GM21723 (cell line): ENCODE data around the gene EIF3D.
"Not testable (repeated sequence)": the region's sequence is repeated elsewhere in the genome, so short reads cannot be mapped to it uniquely, and the experiment has no call there.

Source experiments
- ATAC-seq: cut with Tn5 transposase; IDR thresholded peaks from one replicate; pipeline ENCODE4 v1.9.1; 2021; ENCODE audit warnings: mild to moderate bottlenecking, moderate library complexity; ENCODE audit not compliant: unreplicated experiment

EIF3D gene

GRCh38 chr22:36550701-36551495, 21.9 kb upstream of the EIF3D start:
- no peak for ATAC-seq

GRCh38 chr22:36549033-36549432, 20.1 kb upstream of the EIF3D start:
- no peak for ATAC-seq

DNA sequence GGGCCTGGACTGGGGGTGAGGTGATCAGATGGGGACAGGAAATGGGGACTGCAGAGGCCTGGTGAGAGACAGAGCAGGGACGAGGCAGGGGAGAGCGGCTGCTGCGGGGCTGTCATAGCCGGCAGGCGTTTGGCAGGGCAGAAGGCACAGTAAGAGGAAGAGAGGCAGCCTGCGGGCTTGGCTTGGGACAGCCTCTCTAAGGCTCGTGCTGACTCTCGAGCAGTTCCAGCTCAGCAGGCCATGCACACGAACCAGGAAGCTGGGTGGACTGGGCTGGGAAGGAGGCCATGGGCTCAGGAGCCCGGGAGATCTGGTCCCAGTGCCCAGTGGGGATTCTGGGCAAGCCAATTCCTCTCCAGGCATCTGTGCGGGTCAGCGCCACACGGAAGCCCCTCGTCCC, 19.6 kb upstream of the EIF3D start:
- ATAC-seq = no peak

- no peak for ATAC-seq
Observed at GRCh38 chr22:36546932-36547331, 18.0 kb upstream of the EIF3D start.

DNA sequence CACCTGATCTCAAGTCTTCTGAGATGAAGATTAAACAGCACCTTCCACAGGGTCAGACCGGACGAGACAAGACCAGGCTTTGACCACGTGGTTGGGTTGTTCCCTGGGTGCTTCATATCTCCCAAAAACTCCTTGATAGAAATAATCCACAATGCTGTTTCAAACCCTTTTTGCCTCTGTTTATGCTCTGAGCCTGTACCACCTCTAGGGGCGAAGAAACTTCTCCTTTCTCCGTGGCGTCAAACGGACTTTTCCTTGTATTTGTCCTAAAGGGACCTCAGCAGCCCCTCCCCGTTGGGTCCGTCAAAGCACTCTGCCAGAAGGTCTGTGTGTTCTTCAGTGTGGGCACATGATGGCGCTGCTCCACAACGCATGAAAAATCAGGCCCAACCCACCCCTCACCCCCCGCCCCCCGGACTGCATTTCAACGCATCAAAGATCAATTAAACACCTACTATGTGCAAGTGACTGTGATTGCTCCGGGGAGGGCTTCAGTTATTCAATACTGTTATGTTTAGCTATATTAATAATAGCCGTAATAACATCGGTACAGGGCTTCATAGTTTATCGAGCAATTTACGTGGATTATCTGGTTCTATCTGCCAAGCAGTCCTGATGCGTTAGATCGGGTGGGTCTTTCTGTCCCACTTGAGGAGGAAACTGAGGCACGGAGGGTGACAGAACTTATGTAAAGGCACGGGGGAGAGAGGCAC, 17.3 kb upstream of the EIF3D start:
- no peak for ATAC-seq

- no peak for ATAC-seq
Observed at GRCh38 chr22:36544107-36544620, 15.2 kb upstream of the EIF3D start.

GRCh38 chr22:36541831-36542411, 13.0 kb upstream of the EIF3D start:
- no peak for ATAC-seq

- no peak for ATAC-seq
Observed at GRCh38 chr22:36540867-36541642, 12.1 kb upstream of the EIF3D start.

GRCh38 chr22:36538529-36538928, 9.6 kb upstream of the EIF3D start:
- ATAC-seq = no peak

DNA sequence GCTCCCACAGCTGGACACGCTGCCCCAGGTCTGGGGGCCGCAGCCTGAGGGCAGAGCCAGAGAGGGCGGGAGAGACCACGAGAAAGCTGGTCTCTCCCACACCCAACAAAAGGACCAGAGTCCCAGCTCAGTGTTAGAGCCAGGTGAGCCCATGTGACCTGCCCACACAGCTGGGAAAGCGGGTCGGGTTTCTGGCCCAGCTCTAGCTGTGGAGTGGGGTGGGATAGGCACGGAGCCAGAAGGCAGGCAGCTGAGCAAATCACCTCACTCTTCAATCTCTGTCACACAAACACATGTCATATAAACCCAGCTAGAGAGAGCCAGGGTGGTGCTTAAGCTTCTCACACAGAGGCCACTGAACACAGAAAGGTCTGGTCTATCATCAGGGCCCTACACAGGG, 7.8 kb upstream of the EIF3D start:
- no peak for ATAC-seq

DNA sequence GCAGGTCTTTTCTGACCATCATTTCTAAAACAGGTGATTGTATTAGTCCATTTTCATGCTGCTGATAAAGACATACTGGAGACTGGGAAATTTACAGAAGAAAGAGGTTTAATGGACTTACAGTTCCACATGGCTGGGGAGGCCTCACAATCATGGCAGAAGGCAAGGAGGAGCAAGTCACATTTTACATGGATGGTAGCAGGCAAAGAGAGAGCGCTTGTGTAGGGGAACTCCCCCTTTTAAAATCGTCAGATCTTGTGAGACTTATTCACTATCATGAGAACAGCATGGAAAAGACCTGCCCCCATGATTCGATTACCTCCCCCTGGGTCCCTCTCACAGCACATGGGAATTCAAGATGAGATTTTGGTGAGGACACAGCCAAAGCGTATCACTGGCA, 4.4 kb upstream of the EIF3D start:
- not testable (repeated sequence) for ATAC-seq

- ATAC-seq = no peak
Observed at GRCh38 chr22:36532466-36532865, 3.5 kb upstream of the EIF3D start.

DNA sequence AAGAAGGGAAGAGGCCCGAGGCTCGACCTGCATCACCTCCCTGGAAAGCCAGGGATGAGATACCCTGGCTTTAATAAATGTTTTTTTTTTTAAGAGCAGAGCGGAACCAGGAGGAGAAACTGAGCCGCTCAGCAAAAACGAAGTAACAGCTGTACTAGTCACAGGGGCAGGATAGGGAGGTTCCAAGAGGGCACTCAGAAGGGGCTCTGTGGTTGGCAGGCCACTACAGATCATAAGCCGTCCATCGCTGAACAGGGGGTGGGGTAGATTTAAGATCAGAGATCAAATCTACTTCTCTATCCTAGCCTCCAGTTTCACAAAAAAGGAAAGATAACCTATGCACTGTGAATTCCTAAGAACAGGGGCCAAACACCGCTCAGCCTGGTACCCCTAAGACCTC, 625 bp downstream of the EIF3D start:
- no peak for ATAC-seq

DNA sequence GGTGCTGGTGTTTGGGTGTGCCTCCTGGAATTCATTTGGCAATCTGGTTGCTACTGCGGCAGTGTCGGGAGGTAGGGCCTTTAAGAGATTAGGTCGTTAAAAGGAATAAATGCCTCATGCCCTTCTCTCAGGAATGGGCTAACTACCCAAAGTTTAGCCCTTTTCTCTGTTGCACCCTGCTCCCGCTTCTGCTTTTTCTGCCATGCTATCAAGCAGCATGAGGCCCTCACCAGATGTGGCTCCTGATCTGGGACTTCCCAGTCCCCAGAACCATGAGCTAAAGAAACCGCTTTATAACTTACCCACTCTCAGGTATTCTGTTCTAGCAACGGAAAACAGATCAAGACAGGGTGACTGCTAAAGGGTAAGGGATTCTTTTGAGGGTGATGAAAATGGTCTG, 6.3 kb downstream of the EIF3D start:
- ATAC-seq = no peak

GRCh38 chr22:36520423-36520822, 8.5 kb downstream of the EIF3D start:
- ATAC-seq = no peak

GRCh38 chr22:36519906-36520305, 9.1 kb downstream of the EIF3D start:
- ATAC-seq = not testable (repeated sequence)

DNA sequence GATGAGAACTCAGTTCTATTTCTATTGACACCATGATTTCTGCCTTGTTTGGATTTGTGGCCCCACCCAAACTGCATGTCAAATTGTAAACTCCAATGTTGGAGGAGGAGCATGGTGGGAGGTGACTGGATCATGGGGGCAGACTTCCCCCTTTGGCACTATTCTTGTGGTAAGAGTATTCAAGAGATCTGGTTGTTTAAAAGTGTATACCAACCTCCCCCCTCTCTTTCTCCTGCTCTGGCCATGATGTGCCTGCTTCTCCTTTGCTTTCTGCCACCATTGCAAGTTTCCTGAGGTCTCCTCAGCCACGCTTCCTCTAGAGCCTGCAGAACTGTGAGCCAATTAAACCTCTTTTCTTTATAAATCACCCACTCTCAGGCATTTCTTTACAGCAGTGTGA, 14.2 kb downstream of the EIF3D start:
- no peak for ATAC-seq

GRCh38 chr22:36512991-36513390, 16.0 kb downstream of the EIF3D start:
- no peak for ATAC-seq

DNA sequence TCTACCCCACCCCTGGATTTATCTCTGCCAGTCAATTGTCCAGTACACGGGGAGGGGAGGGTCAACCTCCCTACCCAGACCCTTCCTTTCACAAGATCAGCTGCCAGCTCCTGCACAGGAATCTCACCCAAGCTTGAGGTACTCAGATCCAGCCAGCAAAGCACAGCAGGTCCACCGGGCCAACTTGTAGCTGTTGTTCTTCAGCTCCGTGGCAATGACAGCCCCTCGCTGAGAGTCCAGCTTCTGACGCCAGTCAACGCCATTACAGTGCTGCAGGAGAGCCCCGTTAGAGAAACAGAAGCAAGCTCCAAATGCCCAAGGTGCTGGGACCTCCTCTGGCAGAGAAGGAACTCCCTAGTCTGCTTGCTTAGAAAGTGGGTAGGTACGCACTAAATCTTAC, 16.6 kb downstream of the EIF3D start:
- ATAC-seq = no peak

DNA sequence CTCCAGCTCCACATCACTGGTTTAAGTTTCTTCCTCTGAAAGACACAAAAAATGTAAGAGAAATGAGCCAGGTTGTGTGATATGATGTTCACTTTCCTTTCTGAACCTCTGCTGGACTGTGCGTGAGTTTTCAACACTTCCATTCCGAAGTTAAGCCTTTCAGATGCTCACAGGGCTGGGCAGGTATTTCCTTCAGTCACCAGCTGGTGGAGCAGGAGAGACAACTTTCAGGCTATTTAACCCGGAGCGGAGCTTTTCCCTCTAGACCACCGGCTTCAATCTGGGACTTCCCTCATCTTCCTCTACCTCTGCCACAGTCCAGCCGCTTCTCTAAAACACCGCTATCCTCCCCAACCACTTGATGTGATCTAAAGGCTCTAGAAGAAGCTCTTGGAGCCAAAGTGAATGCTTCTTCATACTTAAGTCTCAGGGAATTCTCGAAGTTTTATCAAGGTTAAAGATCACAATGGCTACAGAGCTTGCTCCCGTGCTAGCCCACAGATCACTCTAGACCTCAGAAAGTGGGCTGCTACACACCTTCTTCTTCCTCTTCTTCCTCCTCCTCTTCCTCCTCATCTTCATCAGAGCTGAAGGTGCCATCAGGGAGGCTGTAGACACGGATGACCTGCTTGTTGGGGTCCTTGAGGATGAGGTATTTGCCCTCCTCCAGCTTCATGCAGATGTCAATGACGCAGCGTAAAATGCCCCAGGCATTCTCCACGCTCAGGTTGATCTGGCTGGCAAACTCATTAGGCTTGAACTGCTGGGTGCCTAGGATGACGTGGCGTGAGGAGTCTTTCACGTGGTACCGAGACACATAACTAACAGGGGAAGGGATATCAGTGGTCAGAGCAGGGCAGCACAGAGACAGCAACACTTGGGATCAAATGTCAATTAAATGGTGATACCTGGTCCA, 17.7 kb downstream of the EIF3D start:
- ATAC-seq = no peak
